Loucy (cell line): Measurements from ENCODE around the gene CD44.

Experiments used
- H2AFZ ChIP-seq: fragments of 200-600 bp; sonication (generic); 2 replicates; pipeline ENCODE4 v1.6.0; 2016; ENCODE audit warnings: antibody characterized with exemption, mild to moderate bottlenecking, low read length, moderate library complexity
- H3F3A ChIP-seq: fragments of 200-600 bp; 2 replicates; pipeline ENCODE4 v1.6.0; 2016; ENCODE audit warnings: antibody characterized with exemption, low read depth, mild to moderate bottlenecking
- H3K27me3 ChIP-seq: fragments of 200-600 bp; sonication (generic); 2 replicates; pipeline ENCODE4 v1.6.1; 2014; ENCODE audit warnings: low read length, mild to moderate bottlenecking; ENCODE audit not compliant: insufficient read depth, poor library complexity, severe bottlenecking
- H3K36me3 ChIP-seq: fragments of 200-600 bp; sonication (generic); 2 replicates; pipeline ENCODE4 v1.6.1; 2016; ENCODE audit warnings: low read length; ENCODE audit not compliant: insufficient read depth
- H3K4me1 ChIP-seq: fragments of 200-600 bp; sonication (generic); 2 replicates; pipeline ENCODE4 v1.5.1; 2014; ENCODE audit warnings: low read length, mild to moderate bottlenecking; ENCODE audit not compliant: insufficient read depth, poor library complexity, severe bottlenecking
- H3K4me2 ChIP-seq: fragments of 200-600 bp; sonication (generic); 2 replicates; pipeline ENCODE4 v1.6.0; 2014; ENCODE audit warnings: antibody characterized with exemption, low read length, low read depth, mild to moderate bottlenecking; ENCODE audit not compliant: poor library complexity, severe bottlenecking
- H3K4me3 ChIP-seq: fragments of 200-600 bp; sonication (generic); 2 replicates; pipeline ENCODE4 v1.5.1; 2014; ENCODE audit warnings: low read length, mild to moderate bottlenecking, mixed read lengths; ENCODE audit not compliant: poor library complexity, severe bottlenecking
- H3K79me2 ChIP-seq: fragments of 200-600 bp; sonication (generic); 2 replicates; pipeline ENCODE4 v1.6.1; 2014; ENCODE audit warnings: low read length; ENCODE audit not compliant: insufficient read depth
- H3K9ac ChIP-seq: fragments of 200-600 bp; sonication (generic); 2 replicates; pipeline ENCODE4 v1.6.0; 2014; ENCODE audit warnings: mild to moderate bottlenecking, low read depth, low read length, moderate library complexity; ENCODE audit not compliant: poor library complexity, severe bottlenecking
- H3K9me2 ChIP-seq: fragments of 200-600 bp; sonication (generic); replicated peaks from 2 replicates; pipeline ENCODE4 v1.6.1; 2016; ENCODE audit warnings: low read depth, low read length, mixed read lengths
- H3K9me3 ChIP-seq: fragments of 200-600 bp; sonication (generic); 2 replicates; pipeline ENCODE4 v1.6.1; 2014; ENCODE audit warnings: mild to moderate bottlenecking, antibody characterized with exemption, low read length, low read depth; ENCODE audit not compliant: insufficient read depth
- H4K20me1 ChIP-seq: fragments of 200-600 bp; sonication (generic); 2 replicates; pipeline ENCODE4 v1.6.0; 2014; ENCODE audit warnings: antibody characterized with exemption, low read length, mild to moderate bottlenecking; ENCODE audit not compliant: insufficient read depth, poor library complexity, severe bottlenecking
- CTCF ChIP-seq: fragments of 200-600 bp; sonication (generic); conservative IDR thresholded peaks from 2 replicates; pipeline ENCODE4 v1.5.1; 2014; ENCODE audit warnings: mild to moderate bottlenecking, antibody characterized with exemption, low read length
- EZH2phosphoT487 ChIP-seq: fragments of 200-600 bp; IDR thresholded peaks from 2 replicates; pipeline ENCODE4 v1.6.1; 2018; ENCODE audit warnings: antibody characterized with exemption, mild to moderate bottlenecking, moderate library complexity, borderline replicate concordance

The CD44 gene

GRCh38 chr11:35131094-35131493, 7.9 kb upstream of the CD44 start:
- H3K27me3 ChIP-seq, result no peaks in the 10 kb centered on the region
- peaks cover 30% of the 10 kb centered on the region for H3K4me1 ChIP-seq
- H3K9me2 ChIP-seq, result no peaks in the 10 kb centered on the region
- TF ChIP-seq CTCF (no peak), EZH2phosphoT487 (no peak)
- H3K9me3 ChIP-seq, result no peaks in the 10 kb centered on the region
- peak overlapping the region; percentile 28; the same call in 1 of the 2 replicates for H2AFZ ChIP-seq
- H4K20me1 ChIP-seq, result no peaks in the 10 kb centered on the region
- no peaks in the 10 kb centered on the region for H3F3A ChIP-seq
- no peak overlapping the region for H3K4me2 ChIP-seq
- no peak overlapping the region for H3K4me3 ChIP-seq
- H3K36me3 ChIP-seq, result no peaks in the 10 kb centered on the region
- no peaks in the 10 kb centered on the region for H3K79me2 ChIP-seq
- H3K9ac ChIP-seq, result no peak overlapping the region

DNA sequence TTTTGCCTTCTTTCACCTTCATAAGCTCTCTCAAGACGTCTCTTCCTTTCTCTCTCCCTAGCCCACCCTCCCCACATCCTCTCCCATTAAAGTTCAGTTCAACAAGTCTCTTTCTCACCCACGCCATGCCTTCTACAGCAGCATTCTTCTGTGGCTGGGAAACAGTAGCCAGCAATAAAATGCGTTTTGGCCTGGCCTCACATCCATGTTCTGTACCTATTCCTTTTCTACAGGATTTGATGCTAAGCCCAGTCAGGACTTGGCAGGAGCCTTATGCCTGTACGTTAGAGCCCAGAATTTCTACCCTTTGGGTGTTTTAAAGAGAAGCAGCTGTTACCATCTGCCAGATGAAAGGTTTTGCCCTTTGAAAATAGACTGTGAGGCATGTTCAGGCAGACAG, 7.1 kb upstream of the CD44 start:
- TF ChIP-seq CTCF (no peak), EZH2phosphoT487 (no peak)
- Histone ChIP-seq H3K9me2 (no peaks in the 10 kb centered on the region), H3K4me3 (no peak overlapping the region), H3K36me3 (no peaks in the 10 kb centered on the region), H3F3A (no peaks in the 10 kb centered on the region), H3K9ac (no peak overlapping the region), H3K9me3 (no peaks in the 10 kb centered on the region), H3K4me2 (peak overlapping the region; percentile 12), H3K27me3 (no peaks in the 10 kb centered on the region), H3K4me1 (peaks cover 25% of the 10 kb centered on the region), H4K20me1 (no peaks in the 10 kb centered on the region), H2AFZ (peak overlapping the region; percentile 28; the same call in 1 of the 2 replicates), H3K79me2 (no peaks in the 10 kb centered on the region)

GRCh38 chr11:35133656-35134055, 5.3 kb upstream of the CD44 start:
- Histone ChIP-seq H3K36me3 (no peaks in the 10 kb centered on the region), H3K4me1 (peaks cover 39% of the 10 kb centered on the region), H3F3A (no peaks in the 10 kb centered on the region), H3K9me2 (no peaks in the 10 kb centered on the region), H3K79me2 (peaks cover 2% of the 10 kb centered on the region), H3K27me3 (no peaks in the 10 kb centered on the region), H3K9ac (no peak overlapping the region), H3K4me3 (no peak overlapping the region), H3K9me3 (no peaks in the 10 kb centered on the region), H3K4me2 (no peak overlapping the region), H2AFZ (no peak overlapping the region), H4K20me1 (no peaks in the 10 kb centered on the region)
- no peak for TF ChIP-seq EZH2phosphoT487

DNA sequence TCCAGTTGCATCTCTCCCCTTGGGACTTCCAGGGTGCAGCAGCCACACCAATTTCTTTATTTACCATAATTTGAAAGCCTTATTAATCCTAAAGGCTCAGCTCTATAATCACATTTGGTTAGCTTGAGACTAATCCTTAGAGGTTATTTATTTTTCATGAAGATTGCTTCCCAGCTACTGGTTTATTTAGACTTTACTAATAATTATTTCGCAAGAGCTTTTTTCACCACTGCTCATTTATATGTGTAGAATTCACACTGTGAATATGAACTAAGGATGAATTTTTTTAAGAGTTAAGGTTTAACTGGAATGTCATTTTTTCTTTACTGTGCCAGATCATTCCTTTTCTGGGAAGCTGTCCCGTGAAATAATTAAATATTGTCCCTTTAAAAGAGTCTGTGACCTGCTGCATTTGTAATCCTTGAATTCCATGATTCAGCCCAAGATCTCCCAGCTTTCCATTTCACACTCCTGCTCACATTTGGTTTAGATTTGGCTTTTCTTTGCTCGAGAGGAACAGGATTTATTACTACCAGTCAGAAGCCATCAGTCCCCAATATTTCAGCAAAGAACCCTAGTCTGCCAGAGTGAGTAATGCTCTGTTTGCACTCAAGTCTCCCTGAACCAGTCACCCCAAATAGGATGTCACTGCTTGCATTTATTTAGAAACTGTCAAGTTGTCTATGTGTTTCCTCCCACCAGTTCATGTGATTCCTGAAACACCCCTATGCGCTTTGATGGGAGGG, 4.4 kb upstream of the CD44 start:
- Histone ChIP-seq H3F3A (no peaks in the 10 kb centered on the region), H3K36me3 (no peaks in the 10 kb centered on the region), H3K4me3 (no peak overlapping the region), H2AFZ (no peak overlapping the region), H4K20me1 (peaks cover under 1% of the 10 kb centered on the region), H3K4me2 (no peak overlapping the region), H3K9me2 (no peaks in the 10 kb centered on the region), H3K79me2 (peaks cover 11% of the 10 kb centered on the region), H3K9me3 (no peaks in the 10 kb centered on the region), H3K27me3 (no peaks in the 10 kb centered on the region), H3K4me1 (peaks cover 47% of the 10 kb centered on the region), H3K9ac (no peak overlapping the region)
- TF ChIP-seq EZH2phosphoT487, result no peak
- TF ChIP-seq CTCF, result no peak
